ENCODE results near the gene RNASE11.
"Not testable (repeated sequence)": the region's sequence is repeated elsewhere in the genome, so short reads cannot be mapped to it uniquely, and the experiment has no call there.

DNA sequence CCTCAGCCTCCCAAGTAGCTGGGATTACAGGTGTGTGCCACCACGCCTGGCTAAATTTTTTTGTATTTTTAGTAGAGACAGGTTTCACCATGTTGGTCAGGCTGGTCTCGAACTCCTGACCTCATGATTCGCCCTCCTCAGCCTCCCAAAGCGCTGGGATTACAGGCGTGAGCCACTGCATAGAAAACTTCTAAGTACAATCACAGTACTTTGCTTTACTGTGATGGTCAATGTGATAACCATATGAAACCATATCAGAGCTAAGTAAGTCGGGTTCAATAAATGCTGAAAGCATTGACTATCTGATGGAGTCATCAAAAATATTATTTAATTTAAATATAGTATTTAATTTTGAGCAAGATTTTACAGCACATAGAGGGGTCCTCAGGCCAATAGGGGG, 31.9 kb upstream of the RNASE11 start:
- TF ChIP-seq CTCF (IDR thresholded peaks at IDR 0.05; ENCODE audit: low read depth, low read length, poor library complexity, severe bottlenecking); EZH2phosphoT487 (IDR thresholded peaks at IDR 0.05; ENCODE audit: borderline replicate concordance, low read length): not testable (repeated sequence)
